B cell (primary cell): Measurements from ENCODE around the gene PHB1.

Experiments used
- CTCF ChIP-seq: fragments of 200-600 bp; IDR thresholded peaks from one replicate; pipeline ENCODE4 v1.8.0; 2022; ENCODE audit warnings: antibody characterized with exemption, mild to moderate bottlenecking
- EZH2 ChIP-seq: IDR thresholded peaks from 2 replicates; pipeline ENCODE4 v1.6.1; 2012; ENCODE audit warnings: borderline replicate concordance, low read depth, mild to moderate bottlenecking, moderate library complexity, low read length; ENCODE audit not compliant: insufficient read depth, poor library complexity, severe bottlenecking

- TF ChIP-seq EZH2 (no peak), CTCF (no peak)
Measured at GRCh38 chr17:49433000-49433694, 18.5 kb upstream of the PHB1 start.
